Tibial nerve (tissue), 4 donors: ENCODE data around the gene LBHD2.

ENCODE experiments used
- EP300 ChIP-seq, 2 donors: sonication (generic); formaldehyde crosslinking; IDR thresholded peaks; one replicate each; pipeline ENCODE4 v1.6.1; 2017; ENCODE audit warnings: antibody characterized with exemption in 2 of 2, mild to moderate bottlenecking in 1 of 2
- POLR2A ChIP-seq, 2 donors: fragments of 450-650 bp; IDR thresholded peaks; one replicate each; pipeline ENCODE4 v1.6.1; 2017; ENCODE audit warnings: antibody characterized with exemption in 2 of 2, mild to moderate bottlenecking in 2 of 2, moderate library complexity in 2 of 2
- TF ChIP-seq, protein P1 (sequence below), 5 experiments: fragments of 200-600 bp in 3 of 5; fragments of 450-650 bp in 2 of 5; sonication (generic) in 3 of 5; IDR thresholded peaks; one replicate each; pipeline ENCODE4 v1.5.1; 2016 to 2019; ENCODE audit warnings: antibody characterized with exemption in 5 of 5, mild to moderate bottlenecking in 3 of 5, moderate library complexity in 2 of 5

DNA sequence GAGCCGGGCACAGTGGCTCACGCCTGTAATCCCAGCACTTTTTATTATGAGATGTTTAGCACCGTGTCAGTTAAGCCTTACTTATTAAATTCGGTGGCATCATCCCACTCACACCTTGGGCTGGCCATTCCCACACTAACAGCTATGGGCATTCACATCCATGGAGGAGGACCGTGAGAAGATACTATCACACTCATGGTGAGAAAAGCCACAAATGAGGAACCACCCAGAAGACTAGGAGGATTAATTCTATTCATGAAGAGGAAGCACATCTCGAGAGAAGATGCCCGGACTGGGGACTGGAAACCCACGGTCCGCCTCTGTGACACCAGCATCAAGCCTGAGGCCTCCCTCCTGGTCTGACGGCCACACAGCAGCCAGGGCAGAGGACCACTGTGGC is 31.6 kb upstream of the LBHD2 start:
- TF ChIP-seq, protein P1, sequence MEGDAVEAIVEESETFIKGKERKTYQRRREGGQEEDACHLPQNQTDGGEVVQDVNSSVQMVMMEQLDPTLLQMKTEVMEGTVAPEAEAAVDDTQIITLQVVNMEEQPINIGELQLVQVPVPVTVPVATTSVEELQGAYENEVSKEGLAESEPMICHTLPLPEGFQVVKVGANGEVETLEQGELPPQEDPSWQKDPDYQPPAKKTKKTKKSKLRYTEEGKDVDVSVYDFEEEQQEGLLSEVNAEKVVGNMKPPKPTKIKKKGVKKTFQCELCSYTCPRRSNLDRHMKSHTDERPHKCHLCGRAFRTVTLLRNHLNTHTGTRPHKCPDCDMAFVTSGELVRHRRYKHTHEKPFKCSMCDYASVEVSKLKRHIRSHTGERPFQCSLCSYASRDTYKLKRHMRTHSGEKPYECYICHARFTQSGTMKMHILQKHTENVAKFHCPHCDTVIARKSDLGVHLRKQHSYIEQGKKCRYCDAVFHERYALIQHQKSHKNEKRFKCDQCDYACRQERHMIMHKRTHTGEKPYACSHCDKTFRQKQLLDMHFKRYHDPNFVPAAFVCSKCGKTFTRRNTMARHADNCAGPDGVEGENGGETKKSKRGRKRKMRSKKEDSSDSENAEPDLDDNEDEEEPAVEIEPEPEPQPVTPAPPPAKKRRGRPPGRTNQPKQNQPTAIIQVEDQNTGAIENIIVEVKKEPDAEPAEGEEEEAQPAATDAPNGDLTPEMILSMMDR (IDR thresholded peaks at IDR 0.05) = no peak
- TF ChIP-seq POLR2A (IDR thresholded peaks at IDR 0.05) (no peak), EP300 (IDR thresholded peaks at IDR 0.05) (no peak)
